OCI-LY7 (cell line): Measurements from ENCODE around the gene DUSP2. TPM values are rescaled to one million over a fixed set of nuclear protein-coding genes. Genes with fewer than 3 reads are reported as not detected.

Source experiments
- BruUV-seq: library from RNA; stranded (reverse); fragments of 400-500 nt; replicated peaks from 2 replicates; lab custom pipeline; 2021; lab: Mats Ljungman, UMichigan
- CTCF ChIA-PET: fragments of 300-600 bp; sonication (Branson Sonifier 250); formaldehyde crosslinking; loops from one replicate; lab custom pipeline; 2022; ENCODE audit warnings: antibody characterized with exemption; ENCODE audit not compliant: unreplicated experiment; lab: Charles Lee
- POLR2A ChIA-PET: fragments of 300-600 bp; sonication (Branson Sonifier 250); formaldehyde crosslinking; loops from one replicate; lab custom pipeline; 2022; ENCODE audit warnings: antibody characterized with exemption; lab: Charles Lee
- DNase-seq: peaks from one replicate; pipeline ENCODE4 v3.0.0-alpha.2; 2015; ENCODE audit warnings: low spot score
- H2AFZ ChIP-seq: fragments of 200-600 bp; sonication (generic), shearing (Covaris generic); 2 replicates; pipeline ENCODE4 v1.6.1; 2014; ENCODE audit warnings: mild to moderate bottlenecking, antibody characterized with exemption, low read length, moderate library complexity
- H3K27ac ChIP-seq: fragments of 200-600 bp; sonication (generic); 2 replicates; pipeline ENCODE4 v1.5.1; 2014; ENCODE audit warnings: mixed run types, low read depth, mild to moderate bottlenecking, moderate library complexity, low read length, inconsistent platforms; ENCODE audit not compliant: poor library complexity, severe bottlenecking
- H3K36me3 ChIP-seq: fragments of 200-600 bp; sonication (generic); 2 replicates; pipeline ENCODE4 v1.6.1; 2014; ENCODE audit warnings: mild to moderate bottlenecking, antibody characterized with exemption, low read length, moderate library complexity, mixed read lengths; ENCODE audit not compliant: insufficient read depth
- H3K4me1 ChIP-seq: fragments of 200-600 bp; sonication (generic); 2 replicates; pipeline ENCODE4 v1.5.1; 2014; ENCODE audit warnings: mild to moderate bottlenecking, low read length; ENCODE audit not compliant: insufficient read depth, poor library complexity, severe bottlenecking
- H3K4me2 ChIP-seq: fragments of 200-600 bp; sonication (generic); 2 replicates; pipeline ENCODE4 v1.6.1; 2014; ENCODE audit warnings: mild to moderate bottlenecking, low read length
- H3K4me3 ChIP-seq: fragments of 200-600 bp; sonication (generic); 2 replicates; pipeline ENCODE4 v1.5.1; 2014; ENCODE audit warnings: mild to moderate bottlenecking, low read depth, low read length; ENCODE audit not compliant: poor library complexity, severe bottlenecking
- H3K79me2 ChIP-seq: fragments of 200-600 bp; sonication (generic); 2 replicates; pipeline ENCODE4 v1.6.1; 2016; ENCODE audit warnings: low read depth, mild to moderate bottlenecking, low read length, moderate library complexity, mixed read lengths; ENCODE audit not compliant: insufficient read depth
- H3K9me2 ChIP-seq: fragments of 200-600 bp; sonication (generic); 2 replicates; pipeline ENCODE4 v1.6.1; 2016; ENCODE audit warnings: mild to moderate bottlenecking, low read length, mixed read lengths; ENCODE audit not compliant: insufficient read depth
- H3K9me3 ChIP-seq: fragments of 200-600 bp; sonication (generic); 2 replicates; pipeline ENCODE4 v1.6.1; 2014; ENCODE audit warnings: mild to moderate bottlenecking, mixed run types, low read length, mixed read lengths
- H4K20me1 ChIP-seq: fragments of 200-600 bp; sonication (generic); 2 replicates; pipeline ENCODE4 v1.6.1; 2014; ENCODE audit warnings: mild to moderate bottlenecking, antibody characterized with exemption, low read length, moderate library complexity, mixed read lengths; ENCODE audit not compliant: insufficient read depth
- CTCF ChIP-seq: fragments of 200-600 bp; sonication (generic); conservative IDR thresholded peaks from 2 replicates; pipeline ENCODE4 v1.5.1; 2014; ENCODE audit warnings: mild to moderate bottlenecking, antibody characterized with exemption, low read length, moderate library complexity, mixed read lengths
- EZH2phosphoT487 ChIP-seq: fragments of 200-600 bp; sonication (generic); IDR thresholded peaks from 2 replicates; pipeline ENCODE4 v1.6.1; 2018; ENCODE audit warnings: low read depth, borderline replicate concordance, mild to moderate bottlenecking, mixed run types, antibody characterized with exemption, low read length, moderate library complexity, mixed read lengths
- intact Hi-C: fragments of 100-400 bp; cut with micrococcal nuclease; formaldehyde crosslinking; loops from one replicate; pipeline ENCODE4 v1.10.0; 2022; ENCODE audit not compliant: unreplicated experiment
- total RNA-seq, 2 experiments: library from RNA; depleted of rRNA in 1 of 2; stranded (reverse); fragments of >200 nt in 1 of 2; shearing (Covaris generic) in 1 of 2; gene quantifications; 2 replicates each; pipeline ENCODE4 v1.2.3, GENCODE V29; 2014 to 2022

The DUSP2 gene
- total RNA-seq, 2 experiments from 2014 or later = 37.3 to 110 TPM

DNA sequence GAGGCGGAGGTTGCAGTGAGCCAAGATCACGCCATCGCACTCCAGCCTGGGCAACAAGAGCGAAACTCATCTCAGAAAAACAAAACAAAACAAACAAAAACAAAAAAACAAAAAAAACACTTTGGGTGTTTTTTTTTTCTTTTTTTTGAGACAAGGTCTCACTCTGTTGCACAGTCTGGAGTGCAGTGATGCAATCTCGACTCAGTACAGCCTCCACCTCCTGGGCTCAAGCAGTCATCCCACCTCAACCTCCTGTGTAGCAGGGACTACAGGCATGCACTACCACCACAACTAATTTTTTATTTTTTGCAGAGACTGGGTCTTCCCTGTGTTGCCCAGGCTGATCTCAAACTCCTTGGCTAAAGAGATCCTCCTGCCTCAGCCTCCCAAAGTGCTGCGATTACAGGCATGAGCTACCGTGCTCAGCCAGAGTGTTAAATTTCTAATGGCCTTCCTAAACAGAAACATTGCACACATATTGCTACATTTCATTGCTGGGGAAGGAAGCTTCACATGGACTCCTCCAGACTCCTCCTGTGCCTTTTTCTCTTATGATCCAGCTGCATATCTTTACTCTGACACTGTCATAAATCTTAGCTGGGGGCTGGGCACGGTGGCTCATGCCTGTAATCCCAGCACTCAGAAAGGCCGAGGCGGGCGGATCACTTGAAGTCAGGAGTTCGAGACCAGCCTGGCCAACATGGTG is 43.7 kb upstream of the DUSP2 start:
- Histone ChIP-seq H4K20me1 (no peaks in the 10 kb centered on the region), H3K9me2 (no peaks in the 10 kb centered on the region), H3K9me3 (no peaks in the 10 kb centered on the region), H3K4me1 (no peaks in the 10 kb centered on the region), H3K4me3 (no peak overlapping the region), H2AFZ (no peak overlapping the region), H3K36me3 (peaks cover 98% of the 10 kb centered on the region), H3K27ac (no peak overlapping the region), H3K4me2 (no peak overlapping the region), H3K79me2 (peaks cover 10% of the 10 kb centered on the region)
- CTCF ChIA-PET = no interaction called here
- TF ChIP-seq EZH2phosphoT487 = no peak
- TF ChIP-seq CTCF = no peak
- POLR2A ChIA-PET = interaction anchor here (0.7 to 1.0 kb wide), 2 partner anchors 19 to 21 kb away, joined by 3 to 4 read pairs; no protein-coding TSS in a partner anchor
- BruUV-seq = no TSS peak
- intact Hi-C loops = no loop called here
- DNase-seq = no peak

DNA sequence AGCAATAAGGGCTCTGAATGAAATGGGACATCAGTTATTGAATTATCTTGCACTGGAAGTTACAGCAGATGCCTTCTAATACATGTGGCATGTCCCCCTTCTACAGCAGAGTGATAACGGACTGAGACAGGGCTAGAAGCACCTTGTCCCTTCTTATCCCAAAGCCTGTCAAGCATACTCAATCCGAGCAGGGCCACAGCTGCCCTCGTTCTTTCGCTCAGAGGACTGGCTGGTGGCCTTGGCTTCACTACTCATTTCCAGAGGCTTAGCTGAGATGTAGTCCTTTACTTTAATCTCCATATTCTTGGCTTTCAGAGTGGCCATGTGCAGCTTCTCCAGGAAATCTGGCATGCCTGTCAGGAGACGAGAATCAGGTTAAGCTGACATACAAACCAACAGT is 41.3 kb upstream of the DUSP2 start:
- ChIA-PET POLR2A (interaction anchor here (1.7 kb wide), 1 partner anchor 10 kb away, joined by 3 read pairs; no protein-coding TSS in a partner anchor), CTCF (interaction anchor here (0.6 kb wide), 1 partner anchor 138 kb away, joined by 3 read pairs; the partner anchor contains the start of gene ITPRIPL1)
- H3K36me3 ChIP-seq = peaks cover 86% of the 10 kb centered on the region
- H3K4me2 ChIP-seq = no peak overlapping the region
- H3K4me3 ChIP-seq = no peak overlapping the region
- no TSS peak for BruUV-seq
- no peak for TF ChIP-seq CTCF
- TF ChIP-seq EZH2phosphoT487 = no peak
- H3K27ac ChIP-seq = no peak overlapping the region
- H3K4me1 ChIP-seq = no peaks in the 10 kb centered on the region
- no peaks in the 10 kb centered on the region for H3K79me2 ChIP-seq
- no peak for DNase-seq
- intact Hi-C loops = no loop called here
- no peak overlapping the region for H2AFZ ChIP-seq
- no peaks in the 10 kb centered on the region for H4K20me1 ChIP-seq
- H3K9me2 ChIP-seq = no peaks in the 10 kb centered on the region
- H3K9me3 ChIP-seq = no peaks in the 10 kb centered on the region

DNA sequence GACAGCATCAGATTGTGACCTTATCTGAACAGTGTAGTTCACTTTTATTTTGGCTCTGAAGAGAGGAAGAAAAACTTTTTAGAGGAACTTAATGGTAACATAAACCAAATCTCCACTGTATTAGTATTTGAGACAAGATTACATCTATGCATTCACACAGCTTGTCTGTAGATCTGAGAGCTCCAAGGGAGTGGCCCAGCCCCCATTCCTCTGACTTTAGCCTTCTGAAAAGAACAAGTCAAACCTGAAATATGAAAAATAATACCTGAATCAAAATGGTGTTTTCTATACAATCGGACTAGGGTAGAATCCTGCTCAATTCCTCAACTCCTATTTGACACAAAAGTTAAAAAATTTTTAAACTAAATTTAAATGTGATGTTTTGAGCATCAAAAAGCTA is 40.3 kb upstream of the DUSP2 start:
- Histone ChIP-seq H4K20me1 (no peaks in the 10 kb centered on the region), H3K36me3 (peaks cover 75% of the 10 kb centered on the region), H3K27ac (no peak overlapping the region), H3K9me3 (no peaks in the 10 kb centered on the region), H2AFZ (no peak overlapping the region), H3K79me2 (no peaks in the 10 kb centered on the region), H3K4me3 (no peak overlapping the region), H3K9me2 (no peaks in the 10 kb centered on the region), H3K4me2 (no peak overlapping the region), H3K4me1 (peaks cover 8% of the 10 kb centered on the region)
- CTCF ChIA-PET = no interaction called here
- intact Hi-C loops = no loop called here
- no peak for DNase-seq
- TF ChIP-seq EZH2phosphoT487 (no peak), CTCF (no peak)
- BruUV-seq = no TSS peak
- POLR2A ChIA-PET = interaction anchor here (0.6 to 1.7 kb wide), 3 partner anchors 11 to 21 kb away, joined by 3 to 6 read pairs (median 3); no protein-coding TSS in a partner anchor
